CD4-positive, alpha-beta T cell treated with Interferon gamma for 1 hour (primary cell): ENCODE data around the gene ADAMTS2.

Experiments
- DNase-seq: peaks from one replicate; pipeline ENCODE4 v3.0.0-alpha.2; 2020

The ADAMTS2 gene

GRCh38 chr5:179371681-179372680 lies 26.7 kb upstream of the ADAMTS2 start:
- no peak for DNase-seq

- DNase-seq, result no peak
Observed at GRCh38 chr5:179371121-179371510, 25.9 kb upstream of the ADAMTS2 start.

GRCh38 chr5:179370490-179371120 lies 25.3 kb upstream of the ADAMTS2 start:
- no peak for DNase-seq

- DNase-seq, result no peak
Observed at GRCh38 chr5:179369530-179369884, 24.2 kb upstream of the ADAMTS2 start.

- no peak for DNase-seq
Observed at GRCh38 chr5:179368806-179369529, 23.7 kb upstream of the ADAMTS2 start.

- no peak for DNase-seq
Observed at GRCh38 chr5:179368126-179368805, 23.0 kb upstream of the ADAMTS2 start.

- DNase-seq, result no peak
Observed at GRCh38 chr5:179367491-179367890, 22.2 kb upstream of the ADAMTS2 start.

GRCh38 chr5:179362355-179362754 lies 17.1 kb upstream of the ADAMTS2 start:
- DNase-seq, result no peak

- no peak for DNase-seq
Observed at GRCh38 chr5:179361037-179361603, 15.9 kb upstream of the ADAMTS2 start.

- DNase-seq, result no peak
Observed at GRCh38 chr5:179357031-179357430, 11.8 kb upstream of the ADAMTS2 start.

- no peak for DNase-seq
Observed at GRCh38 chr5:179355976-179356974, 11.0 kb upstream of the ADAMTS2 start.

GRCh38 chr5:179354305-179354882 lies 9.1 kb upstream of the ADAMTS2 start:
- no peak for DNase-seq

- no peak for DNase-seq
Observed at GRCh38 chr5:179348843-179349242, 3.6 kb upstream of the ADAMTS2 start.

GRCh38 chr5:179348011-179348530 lies 2.8 kb upstream of the ADAMTS2 start:
- no peak for DNase-seq

GRCh38 chr5:179347581-179347980 lies 2.3 kb upstream of the ADAMTS2 start:
- no peak for DNase-seq

- DNase-seq, result no peak
Observed at GRCh38 chr5:179346875-179347274, 1.6 kb upstream of the ADAMTS2 start.

- no peak for DNase-seq
Observed at GRCh38 chr5:179346401-179346800, 1.1 kb upstream of the ADAMTS2 start.

- DNase-seq, result no peak
Observed at GRCh38 chr5:179345183-179345432, 153 bp downstream of the ADAMTS2 start.

- DNase-seq, result no peak
Observed at GRCh38 chr5:179344431-179345182, 654 bp downstream of the ADAMTS2 start.
